Caco-2 (cell line): Measurements from ENCODE around the gene TAAR6. TPM values are rescaled to one million over a fixed set of nuclear protein-coding genes. Genes with fewer than 3 reads are reported as not detected.
"Not testable (repeated sequence)": the region's sequence is repeated elsewhere in the genome, so short reads cannot be mapped to it uniquely, and the experiment has no call there.

Source experiments
- BruUV-seq: library from RNA; stranded (reverse); fragments of 400-500 nt; replicated peaks from 2 replicates; lab custom pipeline; 2021; lab: Mats Ljungman, UMichigan
- CTCF ChIA-PET: fragments of 300-600 bp; sonication (Branson Sonifier 250); formaldehyde crosslinking; loops from one replicate; lab custom pipeline; 2022; ENCODE audit warnings: antibody characterized with exemption; lab: Charles Lee
- POLR2A ChIA-PET: fragments of 300-600 bp; sonication (Branson Sonifier 250); formaldehyde crosslinking; loops from one replicate; lab custom pipeline; 2022; ENCODE audit warnings: antibody characterized with exemption; lab: Charles Lee
- DNase-seq, 2 experiments: peaks; one replicate each; pipeline versions ENCODE4 v3.0.0 to v3.0.0-alpha.2; 2020 to 2022
- H3K27me3 ChIP-seq: replicated peaks from 2 replicates; pipeline ENCODE4 v1.6.0; 2011; ENCODE audit warnings: low read length; ENCODE audit not compliant: control insufficient read depth, insufficient read depth
- H3K36me3 ChIP-seq: 2 replicates; pipeline ENCODE4 v1.5.1; 2011; ENCODE audit warnings: low read length; ENCODE audit not compliant: control insufficient read depth, insufficient read depth
- H3K4me1 ChIP-seq: fragments of 250-450 bp; sonication (Bioruptor Pico); 2 replicates; pipeline ENCODE4 v1.5.1; 2020; ENCODE audit warnings: mild to moderate bottlenecking
- H3K4me3 ChIP-seq: 2 replicates; pipeline ENCODE4 v1.5.1; 2011; ENCODE audit warnings: low read depth, mild to moderate bottlenecking, control low read depth, low read length
- H3K9me3 ChIP-seq: fragments of 250-450 bp; sonication (Bioruptor Pico); 2 replicates; pipeline ENCODE4 v1.5.1; 2020; ENCODE audit warnings: mild to moderate bottlenecking, moderate library complexity
- H3K27ac Mint-ChIP-seq: one replicate; pipeline ENCODE4 v1.8.0; 2022; ENCODE audit warnings: mixed read lengths; ENCODE audit not compliant: unreplicated experiment
- H3K27me3 Mint-ChIP-seq: one replicate; pipeline ENCODE4 v1.8.0; 2022; ENCODE audit warnings: mixed read lengths; ENCODE audit not compliant: insufficient read depth, unreplicated experiment
- H3K36me3 Mint-ChIP-seq: one replicate; pipeline ENCODE4 v1.8.0; 2022; ENCODE audit warnings: mild to moderate bottlenecking, mixed read lengths; ENCODE audit not compliant: insufficient read depth, unreplicated experiment
- H3K4me1 Mint-ChIP-seq: one replicate; pipeline ENCODE4 v1.8.0; 2022; ENCODE audit warnings: low read depth, mixed read lengths; ENCODE audit not compliant: unreplicated experiment
- H3K4me3 Mint-ChIP-seq: one replicate; pipeline ENCODE4 v1.8.0; 2022; ENCODE audit warnings: mild to moderate bottlenecking, moderate library complexity, mixed read lengths; ENCODE audit not compliant: unreplicated experiment
- H3K9me3 Mint-ChIP-seq: one replicate; pipeline ENCODE4 v1.8.0; 2022; ENCODE audit warnings: mixed read lengths; ENCODE audit not compliant: unreplicated experiment
- CTCF ChIP-seq, 2 experiments: fragments of 200-600 bp in 1 of 2; IDR thresholded peaks; 1 replicate in 1 of 2; 2 replicates in 1 of 2; pipeline versions ENCODE4 v1.5.1 to v1.8.0; 2011 to 2022; ENCODE audit warnings: antibody characterized with exemption in 1 of 2, control low read depth in 1 of 2, inconsistent platforms in 1 of 2, low read depth in 1 of 2, low read length in 1 of 2, mild to moderate bottlenecking in 1 of 2, moderate library complexity in 1 of 2; ENCODE audit not compliant: insufficient read depth in 1 of 2, severe bottlenecking in 1 of 2, unreplicated experiment in 1 of 2
- intact Hi-C: fragments of 100-400 bp; cut with micrococcal nuclease; formaldehyde crosslinking; loops from one replicate; pipeline ENCODE4 v1.10.0; 2022; ENCODE audit not compliant: unreplicated experiment
- total RNA-seq: library from RNA; stranded (reverse); gene quantifications from 2 replicates; pipeline ENCODE4 v1.2.3, GENCODE V29; 2022

TAAR6 gene
- total RNA-seq, 1 experiment from 2014 or later = not detected

DNA sequence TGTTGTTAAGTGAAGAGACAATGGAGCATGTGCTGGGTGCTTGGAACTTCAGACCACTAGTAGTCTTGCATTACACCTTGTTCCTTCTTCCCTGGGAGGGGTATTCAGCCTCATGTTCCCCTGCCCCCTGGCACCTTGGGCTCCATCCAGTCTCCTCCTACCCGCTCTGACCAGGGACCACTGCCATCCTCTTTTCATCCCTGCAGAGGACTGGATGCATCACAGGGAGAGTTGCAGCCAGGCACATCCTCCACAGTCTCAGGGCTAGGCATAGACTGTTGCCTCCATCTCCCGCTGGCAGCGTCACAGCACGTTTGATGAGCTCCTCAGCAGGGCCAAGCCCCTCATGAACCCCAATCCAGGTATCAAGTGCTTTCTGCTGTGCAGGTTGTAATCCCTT is 18.9 kb upstream of the TAAR6 start:
- no peaks in the 10 kb centered on the region for H3K4me1 Mint-ChIP-seq
- CTCF ChIA-PET = no interaction called here
- intact Hi-C loops = no loop called here
- TF ChIP-seq CTCF (IDR thresholded peaks at IDR 0.05; ENCODE audit: insufficient read depth in 1 of 2, low read depth in 1 of 2, low read length in 1 of 2, severe bottlenecking in 1 of 2, unreplicated experiment in 1 of 2) = no peak
- no peaks in the 10 kb centered on the region for H3K9me3 Mint-ChIP-seq
- POLR2A ChIA-PET = no interaction called here
- H3K27ac Mint-ChIP-seq = no peak overlapping the region
- H3K36me3 ChIP-seq = no peaks in the 10 kb centered on the region
- no peaks in the 10 kb centered on the region for H3K9me3 ChIP-seq
- H3K27me3 ChIP-seq = no peaks in the 10 kb centered on the region
- no peak for DNase-seq
- H3K27me3 Mint-ChIP-seq = no peaks in the 10 kb centered on the region
- no peak overlapping the region for H3K4me3 Mint-ChIP-seq
- no peaks in the 10 kb centered on the region for H3K4me1 ChIP-seq
- no TSS peak for BruUV-seq
- H3K4me3 ChIP-seq = no peak overlapping the region
- H3K36me3 Mint-ChIP-seq = no peaks in the 10 kb centered on the region

- BruUV-seq = no TSS peak
- Mint-ChIP-seq H3K4me1 (no peaks in the 10 kb centered on the region), H3K9me3 (no peaks in the 10 kb centered on the region), H3K27me3 (no peaks in the 10 kb centered on the region), H3K36me3 (no peaks in the 10 kb centered on the region), H3K4me3 (no peak within 1 kb of the TSS), H3K27ac (no peak within 1 kb of the TSS)
- intact Hi-C loops = no loop called here
- Histone ChIP-seq H3K27me3 (no peaks in the 10 kb centered on the region), H3K4me3 (no peak within 1 kb of the TSS), H3K36me3 (no peaks in the 10 kb centered on the region), H3K9me3 (no peaks in the 10 kb centered on the region), H3K4me1 (no peaks in the 10 kb centered on the region)
- CTCF ChIA-PET = no interaction called here
- TF ChIP-seq CTCF (IDR thresholded peaks at IDR 0.05; ENCODE audit: insufficient read depth in 1 of 2, low read depth in 1 of 2, low read length in 1 of 2, severe bottlenecking in 1 of 2, unreplicated experiment in 1 of 2) = no peak
- DNase-seq = no peak
- POLR2A ChIA-PET = no interaction called here
Observed at GRCh38 chr6:132552372-132552771, 17.8 kb upstream of the TAAR6 start, which contains the start of gene TAAR8. TAAR8 (plus strand) TSS chr6:132552672; CDS start chr6:132552693, 21 bp downstream.

GRCh38 chr6:132560087-132560486 is 10.0 kb upstream of the TAAR6 start:
- H3K4me1 Mint-ChIP-seq, DNase-seq, H3K27me3 Mint-ChIP-seq, H3K36me3 ChIP-seq, CTCF ChIA-PET, POLR2A ChIA-PET, BruUV-seq, H3K9me3 Mint-ChIP-seq, H3K36me3 Mint-ChIP-seq, H3K27me3 ChIP-seq, H3K27ac Mint-ChIP-seq, H3K9me3 ChIP-seq, H3K4me1 ChIP-seq, H3K4me3 ChIP-seq, intact Hi-C loops, H3K4me3 Mint-ChIP-seq: not testable (repeated sequence)

DNA sequence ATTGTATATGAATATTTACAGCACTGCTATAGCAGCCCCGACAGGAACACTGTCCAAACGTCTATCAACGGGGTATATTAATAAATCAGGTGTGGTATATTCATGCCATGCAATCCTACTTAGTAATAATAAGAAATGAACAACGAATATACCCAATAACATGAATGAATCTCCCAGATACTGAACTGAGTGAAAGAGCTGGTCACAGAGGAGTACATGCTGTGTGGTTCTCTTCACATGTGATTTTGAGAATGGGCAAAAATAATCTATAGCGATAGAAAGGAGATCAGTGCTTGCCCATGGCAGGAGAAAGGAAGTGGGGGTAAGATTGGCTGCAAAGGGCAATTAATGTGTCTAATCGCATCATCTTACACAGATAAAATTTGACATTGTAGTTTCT is 3.7 kb upstream of the TAAR6 start:
- no peaks in the 10 kb centered on the region for H3K9me3 Mint-ChIP-seq
- Histone ChIP-seq H3K9me3 (no peaks in the 10 kb centered on the region), H3K36me3 (no peaks in the 10 kb centered on the region), H3K4me3 (no peak overlapping the region), H3K4me1 (peaks cover 3% of the 10 kb centered on the region; the same call in 1 of the 2 replicates), H3K27me3 (no peaks in the 10 kb centered on the region)
- no peak for TF ChIP-seq CTCF (IDR thresholded peaks at IDR 0.05; ENCODE audit: insufficient read depth in 1 of 2, low read depth in 1 of 2, low read length in 1 of 2, severe bottlenecking in 1 of 2, unreplicated experiment in 1 of 2)
- ChIA-PET CTCF (no interaction called here), POLR2A (no interaction called here)
- H3K4me1 Mint-ChIP-seq = peaks cover 5% of the 10 kb centered on the region
- no peaks in the 10 kb centered on the region for H3K36me3 Mint-ChIP-seq
- H3K4me3 Mint-ChIP-seq = no peak overlapping the region
- BruUV-seq = no TSS peak
- intact Hi-C loops = no loop called here
- DNase-seq = no peak
- peaks cover 6% of the 10 kb centered on the region for H3K27me3 Mint-ChIP-seq
- no peak overlapping the region for H3K27ac Mint-ChIP-seq
